ENCODE measurements around the gene TIMM8A.

DNA sequence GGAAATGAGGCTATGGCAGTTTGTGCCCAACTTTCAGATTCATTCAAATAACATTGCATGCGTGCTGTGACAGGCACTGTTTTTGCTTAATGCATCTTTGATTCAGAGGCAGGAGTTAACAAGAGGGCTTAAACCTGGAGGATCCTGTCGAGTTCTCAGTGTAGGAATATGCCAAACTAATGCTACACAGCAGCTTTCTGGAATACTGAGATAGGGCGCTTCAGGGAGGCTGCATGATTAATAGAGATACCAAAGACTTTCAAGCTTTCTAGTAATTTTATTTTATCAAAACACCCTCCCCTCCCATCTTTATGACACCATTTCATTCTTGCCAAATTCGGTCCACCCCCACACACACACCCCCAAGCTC, 636 bp upstream of the TIMM8A start:
- TF ChIP-seq POLR2AphosphoS5 (IDR thresholded peaks at IDR 0.05; ENCODE audit: low read depth, low read length) (no peak), SPI1 (IDR thresholded peaks at IDR 0.05; ENCODE audit: low read depth, low read length) (no peak)
